HG02588 (cell line): ENCODE measurements around the gene LRRFIP1.
A peak's percentile ranks its signal among the peaks of the same experiment; 100 is the strongest.
"Not testable (repeated sequence)": the region's sequence is repeated elsewhere in the genome, so short reads cannot be mapped to it uniquely, and the experiment has no call there.

Experiments used
- ATAC-seq: cut with Tn5 transposase; IDR thresholded peaks from one replicate; pipeline ENCODE4 v1.9.1; 2021; ENCODE audit warnings: mild to moderate bottlenecking, moderate library complexity; ENCODE audit not compliant: unreplicated experiment

The LRRFIP1 gene

GRCh38 chr2:237762291-237763182, 135.2 kb downstream of the LRRFIP1 start:
- not testable (repeated sequence) for ATAC-seq

DNA sequence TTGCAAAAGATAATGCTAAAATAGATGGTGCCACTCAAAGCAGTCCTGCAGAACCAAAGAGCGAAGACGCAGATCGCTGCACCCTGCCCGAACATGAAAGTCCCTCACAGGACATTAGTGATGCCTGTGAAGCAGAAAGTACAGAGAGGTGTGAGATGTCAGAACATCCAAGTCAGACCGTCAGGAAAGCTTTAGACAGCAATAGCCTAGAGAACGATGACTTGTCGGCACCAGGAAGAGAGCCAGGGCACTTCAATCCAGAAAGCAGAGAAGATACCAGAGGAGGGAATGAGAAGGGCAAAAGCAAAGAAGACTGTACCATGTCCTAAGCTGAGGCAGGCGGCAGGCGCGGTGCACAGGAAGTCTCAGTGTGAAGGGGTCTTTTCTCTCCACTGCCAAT, 136.4 kb downstream of the LRRFIP1 start:
- no peak for ATAC-seq

DNA sequence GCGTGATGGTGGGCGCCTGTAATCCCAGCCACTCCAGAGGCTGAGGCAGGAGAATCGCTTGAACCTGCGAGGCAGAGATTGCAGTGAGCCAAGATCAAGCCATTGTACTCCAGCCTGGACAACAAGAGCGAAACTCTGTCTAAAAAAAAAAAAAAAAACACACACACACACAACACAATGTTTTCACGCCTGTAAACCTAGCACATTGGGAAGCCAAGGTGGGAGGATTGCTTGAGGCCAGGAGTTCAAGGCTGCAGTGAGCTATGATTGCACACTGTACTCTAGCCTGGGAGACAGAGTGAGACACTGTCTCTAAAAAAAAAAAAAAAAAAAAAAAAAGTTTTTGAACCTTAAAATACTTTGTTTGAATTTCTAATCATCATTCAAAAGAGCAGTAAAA, 137.7 kb downstream of the LRRFIP1 start:
- not testable (repeated sequence) for ATAC-seq

- no peak for ATAC-seq
Measured at GRCh38 chr2:237765875-237766274, 138.5 kb downstream of the LRRFIP1 start.

DNA sequence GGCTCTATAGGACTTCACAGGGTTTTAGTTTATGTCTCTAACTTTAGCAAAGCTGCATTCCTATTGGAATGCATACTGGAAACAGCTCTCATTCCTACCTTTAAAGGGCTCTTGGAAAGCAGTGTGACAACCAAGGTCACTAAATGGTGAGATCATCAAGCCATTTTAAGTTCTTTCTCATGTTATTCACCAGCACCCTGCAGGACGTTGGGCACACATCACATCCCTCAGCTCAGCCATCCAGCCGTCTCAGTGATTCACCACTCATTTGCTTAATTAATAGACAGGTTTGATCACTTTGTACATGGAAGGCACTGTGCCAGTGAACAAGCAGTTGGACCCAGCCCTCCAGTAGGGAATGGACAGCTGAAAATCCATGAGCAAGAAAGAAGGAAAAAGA, 139.0 kb downstream of the LRRFIP1 start:
- no peak for ATAC-seq

DNA sequence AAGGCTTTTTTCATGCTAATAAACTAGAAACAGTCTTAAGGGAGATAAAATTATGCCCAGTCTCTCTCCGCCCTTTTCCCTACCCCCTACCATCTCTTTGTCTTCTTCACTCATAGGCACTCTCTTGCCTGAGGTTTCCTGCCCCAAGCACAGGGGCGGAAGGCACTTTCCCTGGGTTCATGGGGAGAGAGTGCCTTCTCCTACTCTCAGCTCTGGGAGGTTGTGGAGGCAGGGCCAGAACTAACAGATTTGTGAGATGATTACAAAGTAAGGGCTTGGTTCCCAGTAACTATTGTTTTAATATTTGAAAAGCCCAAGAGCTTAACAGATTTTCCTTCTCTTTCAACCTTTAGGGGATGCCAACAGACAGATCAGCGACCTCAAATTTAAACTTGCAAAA, 145.1 kb downstream of the LRRFIP1 start:
- ATAC-seq = no peak

DNA sequence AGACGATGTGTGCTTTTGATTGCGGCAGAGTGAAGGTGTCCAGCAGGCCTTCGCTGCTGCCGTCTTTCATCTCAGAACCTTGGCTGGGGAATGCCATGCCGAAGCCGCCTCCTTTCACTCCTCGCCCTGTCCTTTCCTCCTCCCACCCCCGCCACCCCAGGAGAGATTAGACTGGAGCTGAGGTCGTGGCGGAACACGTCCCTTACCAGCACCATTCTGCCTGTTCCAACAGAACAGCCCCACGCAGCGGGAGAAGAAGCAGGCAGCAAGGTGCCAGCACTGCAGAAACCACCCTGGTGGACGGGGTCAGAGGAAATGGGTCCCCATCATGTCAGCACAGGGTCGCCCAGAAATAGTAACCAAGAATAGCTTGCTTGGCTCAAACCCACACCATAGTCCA, 146.4 kb downstream of the LRRFIP1 start:
- ATAC-seq = no peak

DNA sequence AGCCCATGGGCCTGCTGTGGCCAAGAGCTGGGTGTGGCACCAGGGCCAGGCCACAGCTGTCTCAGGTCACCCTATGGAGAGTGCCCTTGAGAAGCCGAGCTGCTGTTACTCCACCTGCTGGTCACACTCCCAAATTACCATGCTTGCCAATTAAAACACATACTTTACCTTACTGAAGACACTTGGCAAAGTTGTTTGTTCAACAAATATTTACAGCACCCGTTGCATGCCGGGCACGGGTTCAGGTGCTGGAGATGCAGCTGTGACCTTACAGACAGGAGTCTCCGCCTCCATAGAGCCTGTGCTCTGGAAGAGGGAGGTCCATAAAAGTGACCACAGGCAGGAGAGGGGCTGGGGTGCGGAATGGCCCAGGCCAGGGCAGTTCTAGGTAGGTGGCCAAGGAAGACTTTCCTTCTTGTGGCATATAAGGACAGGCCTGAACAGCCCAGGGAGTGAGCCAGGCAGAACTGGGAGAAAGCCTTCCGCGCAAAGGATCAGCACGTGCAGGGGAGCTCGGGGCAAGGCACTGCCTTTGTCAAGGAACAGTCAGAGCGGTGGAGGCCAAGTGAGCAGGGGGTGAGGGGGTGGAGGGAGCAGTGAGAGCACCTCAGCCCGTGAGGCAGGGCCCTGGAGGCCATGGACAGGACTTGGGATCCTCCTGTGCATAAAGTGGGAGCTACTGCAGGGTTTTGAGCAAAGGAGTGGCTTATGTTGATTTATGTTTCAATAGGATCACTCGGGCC, 147.6 kb downstream of the LRRFIP1 start:
- ATAC-seq = peak; percentile 57

- ATAC-seq = no peak
Measured at GRCh38 chr2:237779521-237779920, 152.1 kb downstream of the LRRFIP1 start.

DNA sequence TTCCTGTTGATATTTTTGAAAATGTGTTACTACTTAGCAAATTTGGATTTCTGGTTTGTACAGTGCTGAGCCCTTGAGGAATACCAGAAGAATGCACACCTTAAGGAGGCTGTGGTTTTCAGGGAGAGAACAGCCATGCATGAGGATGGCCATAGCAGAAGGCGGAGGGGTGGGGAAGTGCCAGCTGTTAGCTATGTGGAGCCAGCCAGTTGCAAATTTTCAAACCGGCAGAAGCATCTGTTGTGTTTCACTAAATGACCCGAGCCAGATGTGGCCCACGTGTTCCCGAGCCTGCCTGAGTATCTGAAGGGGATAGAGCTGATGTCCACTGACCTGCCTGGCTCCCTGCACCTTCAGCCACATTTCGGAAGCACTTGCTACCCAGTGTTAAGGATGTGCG, 154.8 kb downstream of the LRRFIP1 start:
- no peak for ATAC-seq

- ATAC-seq = not testable (repeated sequence)
Measured at GRCh38 chr2:237783678-237784077, 156.3 kb downstream of the LRRFIP1 start.

DNA sequence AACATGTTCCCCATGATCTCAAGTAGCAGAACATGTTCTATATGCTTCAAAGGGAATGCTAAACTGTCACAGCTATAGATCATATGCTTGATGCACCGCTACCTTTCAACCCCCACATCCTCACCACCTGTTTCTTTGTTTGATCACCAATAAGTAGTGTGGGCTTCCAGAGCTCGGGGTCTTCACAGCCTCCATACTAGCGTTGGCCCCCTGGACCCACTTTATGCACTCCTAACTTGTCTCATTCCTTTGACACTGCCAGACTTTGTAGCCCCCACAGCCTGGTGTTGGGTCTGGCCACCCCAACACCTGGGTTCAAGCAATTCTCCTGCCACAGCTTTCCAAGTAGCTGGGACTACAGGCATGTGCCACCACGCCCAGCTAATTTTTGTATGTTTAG, 159.5 kb downstream of the LRRFIP1 start:
- no peak for ATAC-seq

- ATAC-seq = no peak
Measured at GRCh38 chr2:237790353-237790752, 163.0 kb downstream of the LRRFIP1 start.

DNA sequence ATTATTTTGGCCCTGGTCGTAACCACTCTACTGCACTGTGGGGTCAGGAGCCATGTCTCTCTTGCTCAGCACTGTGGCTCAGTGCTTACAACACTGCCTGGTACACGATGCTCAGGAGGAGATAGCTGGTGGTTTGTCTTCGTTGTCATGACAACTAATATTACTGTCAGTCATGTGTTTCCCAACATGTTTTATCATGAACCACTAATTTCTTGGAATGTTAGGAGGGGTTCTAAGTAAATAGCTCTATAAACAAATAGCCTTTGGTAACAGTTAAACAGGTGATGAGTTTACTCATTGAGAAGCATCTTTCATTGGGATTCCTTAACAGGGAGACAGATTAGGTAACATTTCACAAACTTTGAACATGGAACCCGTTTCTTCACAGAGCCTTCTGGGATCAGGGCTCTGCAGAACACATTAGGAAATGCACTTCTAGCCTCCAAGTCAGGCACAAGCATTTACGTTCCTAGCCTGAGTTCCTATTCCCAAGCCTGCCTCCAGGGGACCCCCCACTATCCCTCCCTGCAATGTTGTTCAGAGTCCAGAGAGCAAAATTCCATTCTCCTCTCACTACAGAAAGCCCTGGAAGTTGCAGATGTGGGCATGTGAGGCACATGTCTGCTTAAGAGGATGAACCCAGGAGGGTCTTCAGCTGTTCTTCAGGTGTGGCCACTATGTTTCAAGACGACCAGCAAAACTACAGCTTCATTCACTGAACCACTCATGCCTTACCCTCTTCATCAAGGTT, 164.8 kb downstream of the LRRFIP1 start:
- no peak for ATAC-seq

GRCh38 chr2:237797253-237797652, 169.9 kb downstream of the LRRFIP1 start:
- no peak for ATAC-seq

- no peak for ATAC-seq
Measured at GRCh38 chr2:237798236-237799059, 171.1 kb downstream of the LRRFIP1 start, which contains the start of gene RBM44. TSS of gene RBM44 (plus strand) at chr2:237798779. CDS start at chr2:237813610, 14,831 bp downstream.

DNA sequence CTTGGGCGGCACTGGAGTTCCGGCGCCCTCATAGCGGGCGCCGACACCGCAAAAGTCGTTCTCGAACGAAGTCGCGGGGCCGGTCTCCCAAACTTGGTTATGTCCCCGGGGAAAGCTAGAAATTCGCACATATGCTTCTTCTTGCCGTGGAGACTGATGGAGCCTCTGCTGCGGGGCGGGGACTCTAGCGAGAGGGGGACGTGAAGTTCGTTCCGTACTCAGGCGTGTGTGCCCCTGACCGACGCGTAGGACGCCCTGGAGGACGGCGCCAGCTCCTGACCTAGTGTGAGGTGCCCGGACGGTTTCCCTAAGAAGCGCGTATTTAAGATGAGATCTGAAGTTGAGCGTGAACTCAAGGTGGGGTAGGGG, 171.7 kb downstream of the LRRFIP1 start:
- no peak for ATAC-seq

DNA sequence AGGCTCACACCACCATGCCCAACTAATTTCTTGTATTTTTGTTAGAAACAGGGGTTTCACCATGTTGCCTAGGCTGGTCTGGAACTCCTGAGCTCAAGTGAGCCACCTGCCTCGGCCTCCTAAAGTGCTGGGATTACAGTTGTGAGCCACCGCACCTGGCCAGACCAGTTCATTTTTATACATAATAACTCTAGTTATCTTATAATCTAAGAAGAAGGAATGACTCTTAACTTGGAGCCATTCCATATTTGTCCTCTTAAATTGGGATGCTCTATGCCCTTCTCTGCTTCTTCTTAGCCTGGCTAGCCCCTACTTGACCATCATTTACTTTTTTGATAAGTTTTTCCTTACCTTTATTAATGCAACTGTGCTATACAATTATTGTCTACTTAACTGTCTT, 174.1 kb downstream of the LRRFIP1 start:
- ATAC-seq = no peak

DNA sequence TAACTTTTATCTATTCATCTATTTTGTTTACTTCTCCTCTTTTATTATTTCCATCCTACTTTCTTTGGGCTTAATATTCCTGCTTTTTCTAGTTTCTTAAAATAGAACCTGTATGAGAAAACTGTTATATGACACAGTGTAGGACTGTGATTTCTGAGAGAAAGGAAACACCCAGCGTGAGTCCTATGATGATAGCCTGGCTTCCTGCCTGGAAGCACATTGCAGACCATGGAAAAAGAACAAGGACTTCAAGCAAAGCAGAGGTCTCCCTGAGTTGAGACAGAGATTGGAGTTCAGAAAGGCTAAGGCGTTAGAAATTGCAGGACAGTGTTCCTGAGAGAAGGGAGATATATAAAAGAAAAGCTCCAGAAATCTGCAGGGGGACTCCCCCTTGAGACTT, 178.9 kb downstream of the LRRFIP1 start:
- no peak for ATAC-seq

GRCh38 chr2:237815637-237816036, 188.2 kb downstream of the LRRFIP1 start:
- no peak for ATAC-seq
